OCI-LY1 (cell line): ENCODE results near the gene NLRP5.

ENCODE experiments used
- CTCF ChIP-seq: fragments of 200-600 bp; sonication (generic), shearing (Covaris generic); IDR thresholded peaks from 2 replicates; pipeline ENCODE4 v1.5.1; 2017; ENCODE audit warnings: mild to moderate bottlenecking, antibody characterized with exemption, low read length, moderate library complexity, mixed read lengths
- EZH2 ChIP-seq: fragments of 200-600 bp; sonication (generic), shearing (Covaris generic); IDR thresholded peaks from 2 replicates; pipeline ENCODE4 v1.8.0; 2017; ENCODE audit warnings: borderline replicate concordance, mixed run types, mild to moderate bottlenecking, antibody characterized with exemption, low read length, moderate library complexity, mixed read lengths

- no peak for TF ChIP-seq CTCF
- TF ChIP-seq EZH2: no peak
Measured at GRCh38 chr19:56096665-56097064, 110.1 kb downstream of the NLRP5 start.
